ENCODE data around the gene MYLK.
A peak's percentile ranks its signal among the peaks of the same experiment; 100 is the strongest.

Gene MYLK

DNA sequence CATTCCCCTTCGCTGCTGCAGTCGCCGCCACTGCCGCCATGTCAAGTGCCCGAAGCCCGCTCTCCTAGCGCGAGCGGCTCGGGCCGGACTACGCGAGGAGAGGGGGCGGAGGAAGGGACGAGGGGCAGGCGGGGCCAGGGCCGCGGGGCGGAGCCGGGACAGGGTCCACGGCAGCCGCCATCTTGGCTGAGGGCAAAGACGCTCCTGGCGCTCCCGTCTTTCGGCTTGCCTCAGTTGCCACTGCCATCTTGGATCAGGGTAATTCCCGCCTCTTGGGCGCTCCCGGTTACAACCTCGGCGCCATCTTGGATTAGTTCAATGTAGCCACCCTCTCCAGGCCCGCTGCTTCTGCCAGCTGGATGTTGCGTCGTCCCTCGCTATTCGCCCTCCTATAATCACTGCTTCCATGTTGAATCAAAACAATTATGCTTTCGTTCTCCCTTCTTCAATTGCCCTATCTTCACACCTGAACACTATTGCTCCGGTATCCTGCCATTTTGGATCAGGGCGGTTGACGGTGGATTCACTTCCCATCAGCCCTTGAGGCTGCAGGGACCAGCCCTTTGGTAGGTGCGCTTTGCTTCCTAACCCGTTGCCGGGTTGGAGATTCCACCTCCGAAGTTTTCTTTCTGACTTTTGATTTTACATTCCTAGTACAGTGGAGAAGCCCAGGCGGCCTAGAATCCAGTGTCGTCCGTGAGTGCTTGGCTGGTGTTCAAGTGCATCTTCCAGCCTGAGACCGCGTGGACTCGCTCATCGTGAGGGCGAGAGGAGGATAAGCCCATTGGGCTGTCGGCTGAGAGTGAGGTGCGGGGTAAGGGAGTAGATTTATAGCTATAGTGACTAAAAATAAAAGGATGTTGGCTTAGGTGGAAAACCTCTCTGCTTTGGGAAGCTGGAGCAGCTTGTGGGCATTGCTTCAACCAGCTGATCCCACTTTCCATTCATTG lies 298.9 kb downstream of the MYLK start, which contains the start of gene HACD2:
TSS of gene HACD2 (minus strand) at position 66 of the 950 bp plus-strand sequence. CDS start at position 40, 26 bp downstream.
- DNase-seq = peak; percentile 97

DNA sequence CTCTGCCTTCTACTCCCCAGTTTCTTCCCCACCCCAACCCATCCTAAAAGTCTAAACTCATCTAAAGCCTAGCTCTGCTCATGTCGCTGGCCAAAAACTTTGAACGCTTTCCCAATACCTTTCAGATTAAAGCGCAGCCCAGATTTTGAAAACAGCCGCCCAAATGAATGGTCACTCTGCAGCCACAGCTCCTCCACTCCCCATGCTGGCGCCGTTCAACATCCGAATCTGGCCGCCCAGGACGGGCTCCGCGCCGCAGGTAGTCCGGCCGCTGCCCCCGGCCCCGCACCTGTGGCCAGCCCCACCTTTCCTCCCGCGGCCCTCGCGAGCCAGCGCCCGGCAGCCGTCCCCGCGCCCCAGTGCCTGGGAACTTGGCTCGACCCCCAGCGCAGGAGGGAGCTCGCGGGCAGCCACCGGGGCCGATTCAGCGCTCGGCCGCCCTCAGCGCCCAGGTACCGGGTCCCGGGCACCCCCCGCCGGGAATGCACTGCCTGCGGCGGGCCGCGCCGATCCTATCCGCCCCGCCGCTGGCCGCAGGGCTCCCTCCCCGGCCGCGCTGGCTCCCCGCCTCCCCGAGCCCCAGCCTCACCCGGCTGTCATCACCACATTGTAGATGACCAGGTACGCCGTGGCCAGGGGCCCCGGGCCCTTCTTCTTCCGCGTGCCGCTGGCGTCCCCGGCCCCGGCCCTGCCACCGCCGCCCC lies 299.7 kb downstream of the MYLK start:
- DNase-seq = no peak

DNA sequence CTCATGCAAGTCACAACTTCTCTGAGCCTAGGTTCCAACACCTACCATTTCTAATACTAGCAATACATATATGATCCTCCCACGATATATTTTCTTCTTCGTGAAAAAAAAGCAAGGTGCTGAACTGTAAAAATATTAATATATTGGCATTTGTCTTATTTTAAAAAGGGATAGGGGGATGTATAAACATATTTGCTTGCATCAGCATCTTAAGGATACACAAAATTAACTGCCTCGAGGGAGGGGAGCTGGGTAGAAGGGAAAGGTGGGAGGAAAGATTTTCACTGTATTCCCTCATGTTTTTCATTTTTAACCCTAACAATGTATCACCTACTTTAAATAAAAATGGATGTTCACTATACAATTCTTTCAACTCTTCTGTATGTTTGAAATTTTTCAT lies 300.6 kb downstream of the MYLK start:
- no peak for DNase-seq

GRCh38 chr3:123582315-123582714 lies 301.8 kb downstream of the MYLK start:
- no peak for DNase-seq

DNA sequence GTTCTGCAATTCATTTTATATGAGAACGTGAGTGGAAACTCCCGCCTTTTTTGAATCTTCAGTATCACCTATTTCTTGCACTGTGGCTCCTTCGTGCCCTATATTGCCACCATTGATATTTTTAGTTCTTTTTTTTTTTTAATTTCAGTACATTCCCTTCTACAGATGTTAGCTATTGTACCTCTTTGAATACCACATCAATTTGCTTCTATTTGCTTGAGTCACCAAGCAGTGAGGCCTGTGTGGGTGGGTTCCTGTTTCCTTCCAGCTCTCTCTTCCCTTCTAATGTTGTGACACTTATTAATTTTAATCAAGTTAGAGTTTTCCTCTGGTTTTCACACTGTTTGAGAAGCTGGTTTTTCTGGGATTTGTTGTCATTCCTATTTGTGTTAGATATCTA lies 308.0 kb downstream of the MYLK start:
- peak; percentile 22 for DNase-seq

- DNase-seq = no peak
These were observed 312.2 kb downstream of the MYLK start for GRCh38 chr3:123571973-123572365.

GRCh38 chr3:123571264-123571972 lies 312.7 kb downstream of the MYLK start:
- DNase-seq = no peak

GRCh38 chr3:123568875-123569274 lies 315.3 kb downstream of the MYLK start:
- no peak for DNase-seq

DNA sequence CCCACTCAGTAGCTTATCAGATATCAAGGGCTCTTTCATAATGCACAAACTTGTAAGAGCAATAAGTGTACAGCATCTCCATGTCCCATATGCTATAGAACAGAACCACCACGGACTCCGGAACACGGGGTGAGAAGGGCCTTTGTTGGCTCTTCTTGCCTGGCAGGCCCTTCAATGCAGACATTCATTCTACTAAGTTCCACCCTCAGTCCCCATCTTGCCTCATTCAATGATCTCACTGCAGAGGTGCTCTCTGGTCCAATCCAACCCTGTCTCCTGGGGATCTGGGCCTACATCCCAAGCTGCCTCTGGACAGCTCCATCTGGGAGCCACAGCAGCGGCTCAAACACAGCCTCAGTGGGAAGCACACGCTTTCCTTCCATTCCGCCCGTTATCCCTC lies 316.1 kb downstream of the MYLK start:
- no peak for DNase-seq

- DNase-seq = no peak
These were observed 320.1 kb downstream of the MYLK start for GRCh38 chr3:123564056-123564455.

GRCh38 chr3:123562547-123562946 lies 321.6 kb downstream of the MYLK start:
- DNase-seq = no peak

- DNase-seq = no peak
These were observed 322.9 kb downstream of the MYLK start for GRCh38 chr3:123561188-123561587.

All from fibroblast of skin of abdomen (primary cell).